Suprapubic skin (tissue), 4 donors: Measurements from ENCODE around the gene DSN1. TPM values are rescaled to one million over a fixed set of nuclear protein-coding genes. Genes with fewer than 3 reads are reported as not detected.

Experiments used
- DNase-seq, 2 donors: peaks; one replicate each; pipeline ENCODE4 v3.0.0-alpha.2; 2019; ENCODE audit warnings: low spot score in 2 of 2
- H3K27ac ChIP-seq: fragments of 200-600 bp; sonication (generic); one replicate; pipeline ENCODE4 v1.5.1; 2019
- H3K27me3 ChIP-seq: fragments of 200-600 bp; sonication (generic); one replicate; pipeline ENCODE4 v1.5.1; 2019
- H3K36me3 ChIP-seq: fragments of 200-600 bp; sonication (generic); one replicate; pipeline ENCODE4 v1.5.1; 2019
- H3K4me1 ChIP-seq: fragments of 200-600 bp; sonication (generic); one replicate; pipeline ENCODE4 v1.5.1; 2019
- H3K4me3 ChIP-seq: fragments of 200-600 bp; sonication (generic); one replicate; pipeline ENCODE4 v1.5.1; 2019; ENCODE audit warnings: mild to moderate bottlenecking
- H3K9me3 ChIP-seq: fragments of 200-600 bp; sonication (generic); one replicate; pipeline ENCODE4 v1.5.1; 2019
- CTCF ChIP-seq, 2 donors: fragments of 200-600 bp in 1 of 2; fragments of 450-650 bp in 1 of 2; sonication (generic) in 1 of 2; IDR thresholded peaks; one replicate each; pipeline ENCODE4 v1.5.1; 2016 to 2019; ENCODE audit warnings: antibody characterized with exemption in 2 of 2, mild to moderate bottlenecking in 1 of 2, moderate library complexity in 1 of 2
- EP300 ChIP-seq: sonication (generic); formaldehyde crosslinking; IDR thresholded peaks from one replicate; pipeline ENCODE4 v1.6.1; 2017; ENCODE audit warnings: antibody characterized with exemption
- POLR2A ChIP-seq, 2 donors: fragments of 450-650 bp; IDR thresholded peaks; one replicate each; pipeline ENCODE4 v1.6.1; 2017; ENCODE audit warnings: antibody characterized with exemption in 2 of 2, mild to moderate bottlenecking in 2 of 2, moderate library complexity in 2 of 2
- POLR2AphosphoS5 ChIP-seq, 3 donors: sonication (generic); formaldehyde crosslinking; IDR thresholded peaks; one replicate each; pipeline ENCODE4 v1.6.1; 2017; ENCODE audit warnings: antibody characterized with exemption in 3 of 3
- WGBS: methylation state at CpG from one replicate; pipeline ENCODE4 v1.1.5; 2018; 5-methylcytosine and 5-hydroxymethylcytosine counted together
- total RNA-seq, 4 donors: library from RNA; depleted of rRNA; stranded (reverse); fragments of >200 nt; gene quantifications; one replicate each; pipeline ENCODE4 v1.1.0, GENCODE V29; 2016

Gene DSN1
- total RNA-seq, 4 donors from 2014 or later = 6.7 to 13.5 (median 9.6) TPM

GRCh38 chr20:36741072-36741471 lies 32.5 kb downstream of the DSN1 start:
- no peaks in the 10 kb centered on the region for H3K36me3 ChIP-seq
- H3K27ac ChIP-seq = no peak overlapping the region
- no peak for DNase-seq
- H3K4me3 ChIP-seq = no peak overlapping the region
- WGBS = 80% methylated on average over 4 of the region's 4 CpGs
- H3K4me1 ChIP-seq = peaks cover 14% of the 10 kb centered on the region
- no peaks in the 10 kb centered on the region for H3K9me3 ChIP-seq
- no peaks in the 10 kb centered on the region for H3K27me3 ChIP-seq
- TF ChIP-seq EP300 = no peak
- TF ChIP-seq CTCF (IDR thresholded peaks at IDR 0.05) = no peak
- TF ChIP-seq POLR2AphosphoS5 (IDR thresholded peaks at IDR 0.05) = no peak
- no peak for TF ChIP-seq POLR2A (IDR thresholded peaks at IDR 0.05)

GRCh38 chr20:36737183-36737499 lies 36.4 kb downstream of the DSN1 start:
- H3K4me1 ChIP-seq = no peaks in the 10 kb centered on the region
- H3K9me3 ChIP-seq = no peaks in the 10 kb centered on the region
- H3K27me3 ChIP-seq = no peaks in the 10 kb centered on the region
- no peak for DNase-seq
- WGBS = 92% methylated on average over 6 of the region's 6 CpGs
- no peaks in the 10 kb centered on the region for H3K36me3 ChIP-seq
- H3K4me3 ChIP-seq = no peak overlapping the region
- no peak for TF ChIP-seq CTCF (IDR thresholded peaks at IDR 0.05)
- TF ChIP-seq POLR2AphosphoS5 (IDR thresholded peaks at IDR 0.05) = no peak
- TF ChIP-seq EP300 = no peak
- TF ChIP-seq POLR2A (IDR thresholded peaks at IDR 0.05) = no peak
- H3K27ac ChIP-seq = no peak overlapping the region

- WGBS = 83% methylated on average over 3 of the region's 3 CpGs
Measured at GRCh38 chr20:36736451-36737182, 36.9 kb downstream of the DSN1 start.

GRCh38 chr20:36732456-36732855 lies 41.1 kb downstream of the DSN1 start:
- no peak overlapping the region for H3K27ac ChIP-seq

More at GRCh38 chr20:36736451-36737182, 36.9 kb downstream of the DSN1 start:
- Histone ChIP-seq H3K4me1 (no peaks in the 10 kb centered on the region), H3K27ac (no peak overlapping the region), H3K27me3 (no peaks in the 10 kb centered on the region), H3K4me3 (no peak overlapping the region), H3K9me3 (no peaks in the 10 kb centered on the region), H3K36me3 (no peaks in the 10 kb centered on the region)
- TF ChIP-seq POLR2A (IDR thresholded peaks at IDR 0.05) = no peak
- TF ChIP-seq POLR2AphosphoS5 (IDR thresholded peaks at IDR 0.05) = no peak
- TF ChIP-seq CTCF (IDR thresholded peaks at IDR 0.05) = no peak
- no peak for TF ChIP-seq EP300
- no peak for DNase-seq

More at GRCh38 chr20:36732456-36732855, 41.1 kb downstream of the DSN1 start:
- 100% methylated on average over 1 of the region's 1 CpG for WGBS
- Histone ChIP-seq H3K36me3 (no peaks in the 10 kb centered on the region), H3K27me3 (no peaks in the 10 kb centered on the region), H3K4me1 (no peaks in the 10 kb centered on the region), H3K4me3 (no peak overlapping the region), H3K9me3 (no peaks in the 10 kb centered on the region)
- TF ChIP-seq POLR2AphosphoS5 (IDR thresholded peaks at IDR 0.05) (no peak), EP300 (no peak), CTCF (IDR thresholded peaks at IDR 0.05) (no peak), POLR2A (IDR thresholded peaks at IDR 0.05) (no peak)
- DNase-seq = no peak
